A204.1 (cell line): Measurements from ENCODE around the gene CACNA2D4.

ENCODE experiments used
- FAIRE-seq: peaks from 2 replicates; lab custom pipeline; 2012; peaks lifted over from hg19 to GRCh38; lab: Jason Lieb, UNC

Gene CACNA2D4

DNA sequence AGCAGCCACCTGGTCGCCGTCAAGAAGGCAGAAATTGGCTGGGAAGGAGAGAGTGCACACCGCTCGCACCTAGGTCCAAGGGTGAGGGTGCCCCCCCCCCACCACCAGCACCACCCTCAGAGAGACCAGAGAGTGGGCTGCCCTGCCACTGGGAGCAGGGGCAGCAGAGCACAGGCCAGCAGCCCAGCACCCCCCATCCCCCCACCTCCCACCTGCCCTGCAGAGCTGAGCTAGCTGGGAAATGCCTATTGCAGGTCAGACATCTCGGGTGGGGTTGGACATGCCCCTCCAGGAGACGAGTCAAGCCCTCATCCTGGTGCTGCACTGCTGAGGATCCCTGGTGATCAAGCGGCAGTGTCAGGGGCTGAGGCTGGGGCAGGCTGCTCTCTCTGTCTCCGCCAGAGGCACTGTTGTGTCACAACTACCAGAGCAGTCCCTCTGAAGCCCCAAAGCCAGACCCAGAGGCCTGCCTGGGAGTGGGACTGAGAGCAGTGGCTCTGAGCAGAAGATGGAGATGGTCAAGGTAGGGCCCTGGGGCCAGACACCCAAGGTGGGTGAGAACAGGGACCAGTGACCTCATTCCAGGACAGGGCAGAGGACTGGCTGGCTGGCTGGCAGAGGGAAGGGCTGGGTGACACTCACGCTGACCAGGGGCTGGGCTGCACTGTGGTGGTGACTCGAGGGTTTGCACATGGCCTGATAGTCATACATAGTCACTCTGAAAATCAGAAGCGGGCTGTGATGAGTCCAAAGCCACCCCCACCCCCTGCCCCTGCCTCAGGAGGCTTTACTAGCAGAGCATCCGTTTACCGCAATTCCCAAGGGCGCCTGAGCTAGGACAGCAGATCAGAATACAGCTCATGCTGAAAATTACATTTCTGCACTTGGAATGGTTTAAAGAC is 117.8 kb downstream of the CACNA2D4 start:
- no peak for FAIRE-seq

DNA sequence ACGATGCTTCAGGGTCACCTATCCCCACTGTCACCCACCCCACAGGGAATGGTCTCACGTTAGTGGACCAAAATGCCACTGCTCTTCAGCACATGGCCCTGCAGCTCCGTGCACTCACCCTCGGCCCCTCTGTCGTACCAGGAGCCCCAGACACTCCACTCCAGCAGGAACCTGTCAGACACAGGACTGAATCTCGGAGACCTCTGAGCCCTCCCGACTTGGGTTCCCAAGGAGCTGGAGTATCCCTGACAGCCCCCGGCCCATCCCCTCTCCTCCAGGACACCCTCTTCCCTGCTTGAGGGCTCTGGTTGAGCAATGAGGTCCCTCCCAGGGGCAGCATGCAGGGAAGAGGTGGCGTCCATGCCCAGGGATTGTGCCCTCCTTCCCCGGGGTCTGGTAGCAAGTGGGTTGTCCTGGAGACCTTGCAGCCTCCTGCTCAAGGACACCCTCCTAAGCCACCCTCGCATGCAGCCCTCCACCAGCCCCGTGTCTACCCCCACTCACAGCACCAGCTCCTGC is 118.5 kb downstream of the CACNA2D4 start:
- FAIRE-seq = no peak

DNA sequence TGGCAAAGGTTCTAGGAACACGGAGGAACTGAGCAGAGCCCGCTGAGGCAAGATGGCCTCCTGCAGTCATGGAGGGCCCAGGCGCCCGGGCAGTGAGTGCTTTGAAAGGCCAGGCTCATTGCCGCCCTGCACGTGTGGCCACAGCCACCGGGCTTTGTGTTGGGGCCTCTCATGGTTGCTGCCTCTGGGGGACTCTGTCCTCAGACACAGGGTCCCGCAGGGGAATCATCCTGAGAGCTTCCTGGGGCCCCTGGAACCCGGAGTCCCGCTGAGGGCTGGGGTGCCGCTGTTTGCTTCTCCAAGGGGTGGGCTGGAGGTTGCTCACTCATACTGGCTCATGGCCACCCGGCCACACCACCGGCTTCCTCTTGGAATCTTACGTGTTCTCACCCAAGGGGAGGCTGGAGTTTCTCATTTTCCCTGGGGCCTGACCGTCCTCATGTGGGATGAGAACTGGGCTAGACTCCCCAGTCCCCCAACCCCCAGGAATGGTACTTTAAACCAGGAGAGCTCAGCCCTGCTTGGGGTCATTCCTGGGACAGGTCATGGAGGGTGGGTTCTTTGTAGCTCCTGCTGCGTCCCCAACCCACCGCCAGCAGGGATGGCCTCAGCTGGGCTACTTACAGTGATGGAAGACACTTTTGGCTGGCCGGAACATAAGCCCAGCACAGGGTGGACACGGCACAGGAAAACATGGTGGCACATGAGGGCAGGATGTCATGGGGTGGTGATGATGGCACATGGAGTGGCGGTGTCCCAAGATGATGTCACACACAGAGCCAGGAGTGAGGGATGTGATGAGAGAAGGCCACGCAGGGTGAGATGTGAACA is 119.2 kb downstream of the CACNA2D4 start:
- no peak for FAIRE-seq

DNA sequence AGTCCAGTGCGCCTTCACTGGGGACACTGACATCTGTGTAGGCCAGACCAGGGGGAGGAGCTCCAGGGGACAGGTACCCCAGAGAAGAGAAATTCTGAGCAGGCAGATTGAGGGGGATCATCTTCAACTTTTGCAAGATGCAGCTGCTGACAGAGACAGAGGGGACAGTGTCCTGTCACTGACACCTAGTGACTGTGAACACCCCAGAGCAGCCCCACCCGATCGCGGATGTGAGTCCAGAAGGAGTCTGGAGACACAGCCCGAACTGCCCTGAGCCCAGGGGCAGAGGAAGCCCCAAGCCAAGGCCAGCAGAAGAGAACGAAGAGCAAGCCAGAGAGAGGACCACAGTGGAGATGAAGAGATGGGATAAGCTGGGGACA is 119.8 kb downstream of the CACNA2D4 start:
- FAIRE-seq = no peak

DNA sequence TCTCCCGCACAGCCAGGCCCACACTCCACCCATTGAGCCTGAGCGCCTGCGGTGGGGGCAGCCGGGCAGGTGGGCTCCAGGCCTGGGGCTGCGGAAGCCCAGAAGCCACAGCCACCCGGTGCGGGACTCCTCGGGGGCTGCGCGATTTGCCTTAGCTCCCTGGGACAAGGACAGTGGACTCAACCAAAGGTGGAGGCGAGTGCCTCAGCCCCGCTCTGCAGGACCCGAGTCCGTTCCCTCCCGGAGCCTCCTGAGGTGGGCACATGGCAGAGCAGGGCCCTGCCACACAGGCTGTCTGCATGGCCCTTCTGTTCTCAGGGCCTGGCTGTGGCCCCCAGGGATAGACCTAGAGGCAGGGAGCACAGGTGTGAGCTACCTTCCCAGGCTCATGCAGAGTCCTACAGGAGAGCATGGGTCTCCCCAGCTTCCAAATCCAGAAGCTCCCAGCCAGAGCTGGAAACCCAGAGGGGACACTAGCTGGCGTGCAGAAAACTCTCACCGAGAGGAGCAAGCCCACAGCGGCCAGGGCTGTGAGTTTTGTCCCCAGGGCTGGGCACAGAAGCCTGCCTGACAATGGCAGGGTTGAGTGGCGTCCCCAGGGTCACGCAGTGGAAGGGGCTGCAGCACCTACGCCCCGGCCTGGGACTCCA is 120.3 kb downstream of the CACNA2D4 start:
- FAIRE-seq = no peak

DNA sequence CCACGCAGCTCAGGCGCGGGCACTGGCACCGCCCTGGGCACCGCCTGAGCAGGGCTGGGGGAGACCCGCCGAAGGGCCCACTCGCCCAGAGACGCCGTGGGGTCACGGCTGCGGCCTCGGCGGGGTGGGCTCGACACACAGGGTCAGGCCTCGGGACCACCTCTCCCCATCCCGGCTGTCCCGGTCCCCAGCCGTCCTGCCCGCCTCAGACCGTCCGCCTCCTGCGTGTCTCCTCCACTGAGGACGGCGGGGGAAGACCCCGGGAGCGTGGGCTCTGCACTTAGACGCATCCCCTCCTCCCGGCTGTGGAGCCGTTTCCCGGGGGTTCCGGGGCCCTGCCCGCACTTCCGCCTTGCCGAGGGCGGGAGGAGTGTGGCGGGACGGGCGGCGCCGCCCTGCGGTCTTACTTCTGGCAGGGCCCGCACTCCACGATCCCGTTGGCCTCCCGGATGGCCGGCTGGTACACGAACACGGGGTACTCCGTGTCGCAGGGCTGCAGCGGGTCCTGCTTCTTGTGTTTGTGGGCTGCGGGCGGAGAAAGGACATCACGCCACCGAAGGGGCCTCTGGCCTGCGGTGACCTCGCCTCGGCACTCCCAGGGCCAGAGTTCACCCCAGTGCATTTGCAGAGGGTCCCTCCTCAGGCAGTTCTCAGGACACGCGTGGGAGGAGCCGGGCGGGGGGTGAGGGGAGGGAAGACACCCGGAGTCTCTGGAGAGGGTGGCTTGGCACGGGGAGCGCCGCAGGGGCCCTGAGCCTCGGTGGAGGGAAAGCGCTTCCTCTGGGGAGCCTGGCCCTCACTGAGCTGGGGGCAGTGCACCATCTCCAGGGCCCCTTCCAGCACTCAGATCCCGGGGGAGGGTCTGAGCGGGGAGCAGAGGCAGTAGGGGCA is 121.2 kb downstream of the CACNA2D4 start:
- FAIRE-seq = no peak

DNA sequence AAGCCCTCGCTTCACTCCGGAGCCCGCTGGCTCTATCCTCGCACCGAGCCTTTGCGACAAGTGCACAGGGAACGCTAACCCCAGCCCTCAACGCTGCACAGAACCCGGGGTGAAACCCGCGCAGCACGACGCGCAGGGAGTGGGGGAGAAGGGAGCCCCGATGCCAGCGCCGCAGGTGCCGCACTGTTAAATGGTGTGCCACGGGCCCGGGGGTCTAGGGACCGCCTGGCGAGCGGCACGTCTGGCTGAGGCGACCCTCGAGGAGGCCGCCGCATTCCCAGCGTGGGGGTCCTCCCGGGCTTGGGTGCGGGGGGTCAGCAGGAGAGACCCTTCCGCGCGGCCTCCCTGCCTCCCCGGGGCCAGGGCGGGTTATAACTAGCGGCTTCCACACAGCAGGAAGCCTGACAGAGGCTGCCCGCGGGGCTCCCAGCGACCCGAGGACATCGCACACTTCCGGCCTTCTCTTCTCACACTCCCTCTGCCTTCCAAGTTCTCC is 121.9 kb downstream of the CACNA2D4 start:
- no peak for FAIRE-seq

DNA sequence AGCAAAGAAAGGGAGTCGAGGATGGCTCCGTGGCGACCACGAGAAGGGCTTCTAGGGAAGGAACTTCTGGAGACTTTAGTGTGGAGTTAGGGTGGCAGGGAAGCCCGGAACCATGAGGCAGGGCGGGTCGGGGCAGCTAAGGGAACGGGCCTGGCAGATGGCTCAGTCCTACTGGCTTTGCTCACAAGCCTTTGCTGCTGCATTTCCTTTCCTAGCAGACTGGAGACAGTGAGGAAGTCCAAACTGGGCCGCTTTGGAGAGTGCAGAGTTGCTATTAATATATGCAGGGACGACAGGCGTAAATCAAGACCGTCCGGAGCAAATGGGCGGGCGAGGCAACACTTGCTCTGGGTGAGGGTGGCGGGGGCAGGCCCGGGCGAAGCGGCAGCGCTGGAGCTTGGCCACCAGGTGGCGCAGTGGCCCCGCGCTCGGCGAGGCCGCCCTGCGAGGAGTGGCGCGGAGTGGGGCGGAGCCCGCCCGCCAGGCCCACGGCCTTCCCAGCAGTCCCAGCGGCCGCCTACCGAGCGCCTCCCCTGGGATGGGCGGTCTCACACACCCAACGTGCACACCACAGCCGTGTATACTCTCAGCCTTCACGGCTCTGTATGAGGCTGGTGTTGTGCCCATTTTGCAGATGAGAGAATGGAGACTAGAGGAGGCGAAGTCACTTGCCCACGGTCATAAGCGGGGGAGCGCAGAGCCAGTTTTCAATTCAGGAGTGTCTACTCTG is 122.5 kb downstream of the CACNA2D4 start:
- FAIRE-seq = no peak

DNA sequence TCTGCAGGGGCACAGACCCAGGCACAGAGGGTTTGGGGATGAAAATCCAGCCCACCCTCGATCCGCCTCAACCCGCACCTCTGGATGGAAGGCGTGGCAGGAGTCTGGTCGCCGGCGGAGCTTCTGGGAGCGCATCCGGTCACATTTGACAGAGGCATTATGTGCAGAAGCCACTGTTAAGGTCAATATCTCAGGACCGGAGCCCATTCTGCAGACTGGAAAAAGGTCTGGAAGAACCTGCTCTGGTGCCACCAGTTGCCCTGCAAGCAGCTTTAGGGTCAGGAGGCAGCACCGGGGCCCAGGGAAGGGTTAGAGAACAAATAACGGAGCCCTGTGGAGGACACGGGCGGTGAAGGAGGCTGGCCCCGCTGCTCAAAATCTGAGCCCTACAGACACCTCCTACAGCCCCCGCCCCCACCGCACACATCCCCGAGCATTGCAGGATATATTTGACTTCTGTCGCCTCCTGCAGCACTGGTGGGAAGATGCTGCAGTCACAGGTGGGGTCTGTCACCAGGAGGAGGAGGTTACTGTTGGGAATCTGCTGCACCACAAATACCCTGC is 123.1 kb downstream of the CACNA2D4 start:
- FAIRE-seq = no peak

DNA sequence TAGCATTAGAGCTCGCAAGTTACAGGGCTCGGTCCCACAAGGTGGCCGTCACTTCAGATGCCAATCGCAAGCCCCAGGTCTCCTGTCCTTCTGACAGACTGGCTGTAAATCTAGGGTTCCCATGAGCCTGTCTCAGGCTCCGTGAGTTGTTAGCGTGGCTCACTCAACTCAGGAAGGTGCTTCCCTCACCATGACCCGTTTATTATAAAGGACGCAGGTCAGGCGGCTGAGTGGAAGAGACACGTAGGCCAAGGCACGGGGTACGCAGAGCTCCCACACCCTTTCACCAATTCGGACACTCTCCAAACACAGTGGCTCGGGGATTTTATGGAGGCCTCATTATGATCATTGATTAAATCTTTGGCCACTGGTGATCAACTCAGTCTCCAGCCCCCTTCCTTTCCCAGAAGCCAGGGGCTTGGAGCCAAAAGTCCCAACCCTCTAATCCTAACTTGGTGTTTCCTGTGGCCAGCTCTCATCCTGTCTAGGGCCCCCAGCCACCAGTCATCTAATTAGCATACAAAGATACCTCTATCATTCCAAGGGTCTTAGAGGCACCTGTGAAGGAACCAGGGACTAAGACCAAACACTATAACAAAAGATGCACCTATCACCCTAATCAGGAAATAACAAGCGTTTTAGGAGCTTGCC is 123.9 kb downstream of the CACNA2D4 start:
- no peak for FAIRE-seq

DNA sequence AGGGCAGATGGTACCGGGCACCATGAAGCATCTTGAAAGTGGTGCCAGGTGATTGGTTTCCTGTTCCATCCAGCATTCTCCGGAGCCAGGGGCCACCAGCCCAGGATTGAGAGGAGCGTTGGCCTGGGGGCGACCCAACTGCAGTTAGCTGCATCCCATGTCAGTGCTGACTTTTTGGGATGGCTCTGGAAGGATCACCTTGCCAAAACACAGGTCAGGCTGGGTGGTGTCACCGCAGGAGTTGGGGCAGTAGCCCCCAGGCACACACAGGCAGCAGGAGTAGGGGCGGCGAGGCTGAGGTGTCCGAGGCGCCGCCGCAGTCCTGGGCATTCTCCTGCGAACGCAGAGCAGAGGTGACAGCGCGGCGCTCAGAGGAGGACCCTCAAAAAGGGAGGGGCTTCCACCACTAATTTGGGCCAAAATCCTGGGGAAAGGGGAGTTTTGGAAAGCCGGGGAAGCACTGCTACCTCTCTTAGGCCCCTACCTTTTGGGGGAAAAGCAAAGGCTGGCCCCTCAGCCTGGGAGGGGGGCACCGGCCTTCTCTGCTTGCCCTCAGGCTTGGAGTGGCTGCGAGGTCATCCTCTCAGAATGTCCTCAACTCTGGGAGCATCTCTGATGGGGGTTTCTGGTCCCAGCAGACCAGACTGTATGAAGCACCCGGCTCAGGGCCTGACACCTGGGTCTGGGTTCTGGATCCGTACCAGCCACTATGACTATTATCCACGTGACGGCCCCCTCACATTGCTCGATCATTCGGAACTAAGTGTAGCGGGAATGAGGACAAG is 124.8 kb downstream of the CACNA2D4 start:
- no peak for FAIRE-seq

DNA sequence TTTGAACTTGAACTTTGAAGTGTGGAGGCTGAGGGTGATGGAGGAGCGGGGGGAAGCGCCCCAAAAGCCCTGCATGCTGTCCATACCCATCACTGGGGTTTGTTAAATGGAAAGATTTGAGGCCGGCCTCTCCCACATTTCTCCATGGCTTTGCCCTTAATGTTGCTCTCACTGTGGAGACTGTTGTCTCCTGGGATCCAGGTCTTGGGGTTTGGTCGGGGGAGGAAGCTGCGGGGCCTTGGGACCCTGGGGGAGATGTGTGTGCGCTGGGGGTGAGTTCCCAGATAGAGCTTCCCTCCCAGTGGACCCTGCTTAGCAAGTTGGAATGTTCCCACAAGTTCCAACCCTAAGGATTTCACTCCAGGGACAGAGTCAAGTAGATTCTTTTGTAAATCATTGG is 126.0 kb downstream of the CACNA2D4 start:
- no peak for FAIRE-seq

DNA sequence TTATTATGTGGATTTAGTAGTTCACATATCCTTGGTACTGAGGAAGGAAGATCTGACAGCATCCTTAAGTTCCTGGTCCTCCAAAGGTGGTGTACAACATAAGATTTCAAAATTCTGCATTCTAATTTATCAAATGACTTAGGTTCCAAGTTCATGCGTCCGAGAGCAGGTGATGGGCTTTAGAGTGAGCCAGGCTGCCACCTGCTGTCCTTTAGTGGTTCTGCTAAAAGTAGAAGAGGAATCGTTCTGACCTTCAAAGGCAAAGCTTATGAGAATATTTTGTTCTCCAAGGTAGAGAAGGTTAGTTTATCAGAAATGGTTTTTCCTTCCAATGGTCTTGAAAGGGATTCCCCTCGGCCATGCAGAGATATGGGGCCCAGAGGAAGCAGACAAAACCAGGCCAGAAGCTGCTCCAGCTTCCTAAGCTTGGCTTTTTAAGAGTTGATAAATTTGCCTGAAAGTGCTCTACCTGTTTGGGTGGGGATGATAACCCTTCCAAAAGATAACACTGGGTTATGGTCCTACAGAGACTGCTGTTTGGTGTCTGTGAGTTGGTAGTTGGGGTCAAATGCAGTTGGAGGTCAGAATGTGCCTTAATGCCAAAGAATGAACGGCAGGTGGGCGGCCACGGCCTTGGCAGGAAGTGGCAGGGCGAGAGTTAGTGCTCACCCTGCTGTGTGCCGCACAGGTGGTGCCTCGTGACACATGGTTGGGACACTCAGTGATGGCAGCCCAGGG is 127.2 kb downstream of the CACNA2D4 start:
- FAIRE-seq = peak; percentile 92

DNA sequence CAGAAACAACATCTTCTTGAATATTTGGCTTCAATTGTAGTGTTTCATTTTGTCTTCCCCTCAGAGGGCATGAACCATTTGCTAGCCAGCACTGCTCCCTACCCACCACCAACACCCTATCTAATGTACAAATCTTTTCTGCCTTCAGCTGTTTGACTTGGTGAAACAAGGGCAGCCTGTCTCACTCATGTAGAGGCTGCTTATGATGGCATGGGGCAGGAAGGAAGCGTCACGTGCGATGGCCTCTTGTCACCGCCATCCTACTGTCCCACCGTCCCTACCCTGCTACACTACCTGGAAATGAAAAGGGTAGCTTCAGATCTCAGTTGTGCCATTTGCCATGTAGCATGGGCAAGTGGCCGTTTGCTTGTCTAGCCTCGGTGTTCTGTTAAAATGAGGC is 128.0 kb downstream of the CACNA2D4 start:
- FAIRE-seq = no peak

DNA sequence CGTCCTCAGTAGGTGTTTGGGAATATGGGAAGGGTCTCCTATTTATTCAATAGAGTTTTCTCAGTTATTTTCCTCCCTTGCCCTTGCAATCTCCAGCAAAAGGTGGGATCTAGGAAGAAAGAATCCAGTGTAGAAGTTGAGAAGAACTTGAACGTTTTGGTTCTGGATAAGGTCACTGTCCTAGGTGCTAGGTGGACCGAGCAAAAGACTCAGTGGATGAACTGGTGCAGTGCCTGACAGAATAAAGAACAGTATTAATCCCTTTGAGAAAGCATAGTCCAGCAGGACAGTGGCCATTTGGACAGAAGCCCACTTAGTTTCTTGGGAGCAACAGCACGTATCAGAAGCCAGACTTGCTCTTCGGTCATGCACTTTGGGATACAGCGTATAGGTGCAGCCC is 130.7 kb downstream of the CACNA2D4 start:
- no peak for FAIRE-seq

DNA sequence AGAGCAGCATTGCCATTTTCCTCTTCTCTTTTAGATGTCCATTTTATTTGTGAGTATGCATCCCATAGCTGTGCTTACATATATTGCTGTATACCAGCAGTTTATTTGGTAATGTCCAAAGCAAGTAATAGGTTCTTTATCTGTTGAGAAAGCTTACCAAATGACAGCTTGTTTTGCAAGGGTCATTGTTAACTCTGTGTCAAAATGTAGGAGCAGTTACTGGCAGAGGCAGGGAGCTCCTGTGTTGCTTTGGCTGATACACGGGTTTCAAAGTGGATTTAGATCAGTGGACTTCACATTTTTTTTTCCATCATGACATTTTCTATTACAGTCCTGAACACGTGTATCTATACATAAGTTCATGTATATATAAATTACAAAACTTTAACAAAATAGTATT is 136.2 kb downstream of the CACNA2D4 start:
- FAIRE-seq = no peak

DNA sequence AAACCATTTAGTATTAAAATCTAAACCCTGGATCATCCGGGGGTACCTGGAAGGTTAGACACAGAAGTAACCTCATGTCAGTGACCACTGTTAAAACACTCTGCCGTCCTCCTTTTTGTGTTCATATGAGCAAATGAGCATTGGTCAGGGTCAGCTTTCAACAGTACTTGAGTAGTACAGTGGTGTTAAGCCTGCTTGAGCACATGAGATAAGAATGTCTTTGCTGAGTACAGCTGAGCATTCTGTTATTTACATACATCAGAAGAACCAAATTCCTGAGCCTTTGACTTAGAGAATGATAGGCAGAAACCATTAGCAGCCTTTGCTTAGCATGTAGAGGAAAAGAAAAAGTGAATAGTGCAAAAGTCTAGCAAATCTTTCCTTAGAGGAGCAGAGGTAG is 136.7 kb downstream of the CACNA2D4 start:
- FAIRE-seq = no peak

DNA sequence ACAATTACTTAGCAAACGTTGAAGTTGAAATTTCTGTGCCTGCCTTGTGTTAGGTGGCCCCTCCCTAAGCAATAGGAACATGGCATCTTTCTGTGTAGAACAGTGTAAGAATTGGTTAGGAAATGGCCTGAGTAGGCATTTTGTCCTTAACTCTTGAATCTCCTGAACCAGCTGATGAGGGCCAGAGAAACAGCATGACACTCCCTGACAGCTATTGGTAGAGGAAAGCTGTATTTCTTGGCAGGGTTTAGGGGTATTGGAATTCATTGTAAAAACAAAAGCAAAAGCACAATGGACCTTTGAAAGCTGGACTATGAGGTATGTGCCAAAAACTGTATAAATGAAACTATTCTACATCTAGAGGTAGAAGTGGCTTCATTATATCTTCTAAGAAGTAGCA is 138.7 kb downstream of the CACNA2D4 start:
- FAIRE-seq = no peak
